ENCODE results near the gene PTPRE.

Gene PTPRE

DNA sequence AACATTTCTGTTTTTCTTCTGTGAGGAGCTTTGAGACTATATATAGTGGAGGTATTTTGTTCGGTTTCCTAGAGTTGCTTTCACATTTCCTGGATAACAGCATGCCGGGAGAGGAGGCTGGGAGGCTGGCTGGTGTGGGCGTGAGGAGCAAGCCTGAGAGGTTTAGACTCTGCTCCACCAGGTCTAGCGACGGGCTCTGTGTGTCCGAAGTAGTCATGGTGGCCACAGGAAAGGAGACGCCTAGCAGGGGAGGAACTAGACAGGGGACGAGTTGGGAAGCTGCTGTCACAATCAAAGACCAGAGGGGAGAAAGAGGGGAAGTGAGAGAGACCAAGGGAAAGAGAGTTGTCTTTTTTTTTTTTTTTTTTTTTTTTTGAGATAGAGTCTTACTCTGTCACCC, 19.6 kb downstream of the PTPRE start:
- no peak for DNase-seq (ENCODE audit: low spot score)

DNA sequence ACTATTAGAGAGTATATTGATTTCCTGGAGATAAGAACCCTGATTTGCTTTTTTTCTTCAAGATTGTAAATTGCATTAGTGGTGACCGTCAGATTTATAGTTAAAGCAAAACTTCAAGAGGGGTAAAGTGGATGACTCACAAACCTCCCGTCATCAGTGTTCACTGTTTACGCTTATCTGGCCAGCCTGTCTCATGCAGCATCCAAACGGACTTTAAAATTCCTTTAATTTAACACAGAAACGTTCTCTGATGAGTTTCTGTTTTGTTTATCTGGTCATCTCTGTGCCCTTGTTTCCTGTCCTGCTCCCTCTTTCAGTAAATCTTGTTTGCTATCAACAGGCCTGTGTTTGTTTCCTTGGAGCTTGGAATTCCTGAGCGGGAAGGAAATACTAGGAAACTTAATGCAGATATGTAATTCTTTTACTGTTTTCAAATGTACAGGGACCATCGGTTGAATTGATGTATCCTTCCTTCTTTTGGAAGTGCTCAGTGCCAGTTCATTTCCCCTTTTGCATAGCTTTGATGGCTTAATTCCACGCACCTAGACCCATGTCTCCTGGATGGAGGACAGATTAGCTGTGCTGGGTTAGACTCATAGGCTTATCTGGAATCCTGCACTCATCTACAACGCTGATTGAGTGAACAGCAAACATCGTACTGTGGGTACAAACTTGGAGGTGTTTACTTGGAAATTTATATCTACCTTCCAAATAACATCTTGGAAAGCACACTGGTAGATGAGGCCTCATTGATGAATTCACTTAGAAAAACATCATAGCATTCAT, 21.3 kb downstream of the PTPRE start:
- DNase-seq (ENCODE audit: low spot score), result no peak

- DNase-seq (ENCODE audit: low spot score), result no peak
Observed at GRCh38 chr10:127932521-127933270, 25.8 kb downstream of the PTPRE start.

DNA sequence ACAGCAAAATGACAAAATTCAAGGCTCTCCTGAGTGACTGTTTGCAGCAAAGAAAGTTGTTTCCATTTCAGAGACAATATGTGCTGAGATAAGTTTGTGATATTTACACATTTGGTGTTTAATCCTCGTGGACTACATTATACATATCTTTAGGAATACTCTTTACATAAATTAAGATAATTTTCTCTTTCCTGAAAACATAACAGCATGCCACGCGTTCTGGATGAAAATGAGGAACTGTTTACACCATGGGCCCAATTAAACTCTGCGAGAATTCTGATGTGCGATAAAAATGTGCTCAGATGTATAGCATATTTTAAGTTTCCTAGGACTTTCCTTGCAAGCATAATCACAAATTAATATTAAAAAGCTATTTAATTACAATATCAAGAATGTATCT, 26.4 kb downstream of the PTPRE start:
- no peak for DNase-seq (ENCODE audit: low spot score)

GRCh38 chr10:127934383-127934782, 27.5 kb downstream of the PTPRE start:
- DNase-seq (ENCODE audit: low spot score), result no peak

DNA sequence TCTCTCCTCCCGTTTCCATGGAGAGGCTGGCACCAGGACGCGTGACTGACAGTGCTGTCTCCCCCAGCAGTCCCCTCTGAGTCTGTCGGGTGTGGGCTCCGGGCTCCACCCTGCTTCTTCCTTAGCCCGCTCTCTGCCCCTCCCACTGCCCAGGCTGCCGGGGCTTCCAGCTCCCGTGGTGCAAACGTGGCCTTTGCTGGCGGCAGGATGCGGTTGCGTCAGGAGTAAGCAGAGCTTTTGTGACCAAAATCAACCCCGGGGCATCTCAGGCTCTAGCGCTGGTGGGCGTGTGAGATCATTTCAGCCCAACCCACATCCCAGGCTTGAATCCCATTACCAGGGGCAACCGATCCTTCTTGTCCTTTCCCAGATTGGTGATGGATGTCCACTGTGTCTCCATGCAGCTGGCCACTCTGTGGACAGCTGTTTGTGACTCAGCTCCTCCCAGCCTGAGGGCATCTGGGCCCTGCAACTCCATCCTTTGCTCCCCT, 28.2 kb downstream of the PTPRE start:
- DNase-seq (ENCODE audit: low spot score), result no peak

GRCh38 chr10:127937069-127937468, 30.2 kb downstream of the PTPRE start:
- DNase-seq (ENCODE audit: low spot score), result no peak

DNA sequence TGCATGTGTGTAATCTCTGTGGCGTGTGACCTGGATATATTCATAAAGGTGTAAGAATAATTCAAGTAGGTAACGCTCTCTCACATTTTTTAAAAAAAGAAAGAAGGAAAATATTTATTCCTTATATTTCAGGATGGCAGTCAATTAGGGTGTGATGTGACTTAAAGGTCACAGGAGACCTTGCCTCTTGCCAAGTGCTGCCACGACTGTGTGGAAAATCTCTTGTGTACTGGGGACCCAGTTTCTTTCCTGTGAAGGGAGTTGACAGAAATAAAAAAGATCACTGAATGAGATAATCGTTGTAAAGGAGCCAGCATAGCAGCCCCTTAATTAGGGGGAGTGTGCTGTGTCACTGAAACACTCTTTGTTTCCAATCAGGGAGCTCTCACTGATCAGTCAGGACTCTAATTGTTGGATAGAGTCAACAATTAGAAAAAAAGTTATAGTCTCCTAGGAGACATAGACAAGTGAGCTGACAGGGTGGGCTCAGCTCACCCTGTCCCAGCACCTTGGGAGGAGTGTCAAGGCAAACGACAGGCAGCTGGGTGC, 31.1 kb downstream of the PTPRE start:
- no peak for DNase-seq (ENCODE audit: low spot score)

DNA sequence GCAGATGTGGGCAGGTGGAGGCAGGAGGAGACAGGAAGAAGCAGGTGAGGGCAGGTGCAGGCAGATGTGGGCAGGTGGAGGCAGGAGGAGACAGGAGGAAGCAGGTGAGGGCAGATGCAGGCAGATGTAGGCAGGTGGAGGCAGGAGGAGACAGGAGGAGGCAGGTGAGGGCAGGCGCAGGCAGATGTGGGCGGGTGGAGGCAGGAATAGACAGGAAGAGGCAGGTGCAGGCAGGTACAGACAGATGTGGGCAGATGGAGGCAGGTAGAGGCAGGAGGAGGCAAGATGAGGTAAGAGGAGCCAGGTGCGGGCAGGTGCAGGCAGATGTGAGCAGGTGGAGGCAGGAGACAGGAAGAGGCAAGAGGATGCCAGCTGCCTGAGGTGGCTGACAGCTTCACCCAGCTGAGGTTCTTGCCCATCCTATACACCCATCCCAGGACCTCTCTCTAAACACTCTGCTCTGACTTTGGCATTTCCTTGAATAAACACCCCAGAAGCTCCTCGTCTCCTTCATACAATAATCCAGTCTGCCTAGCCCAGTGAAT, 33.0 kb downstream of the PTPRE start:
- no peak for DNase-seq (ENCODE audit: low spot score)

- DNase-seq (ENCODE audit: low spot score), result no peak
Observed at GRCh38 chr10:127940866-127941640, 34.1 kb downstream of the PTPRE start.

DNA sequence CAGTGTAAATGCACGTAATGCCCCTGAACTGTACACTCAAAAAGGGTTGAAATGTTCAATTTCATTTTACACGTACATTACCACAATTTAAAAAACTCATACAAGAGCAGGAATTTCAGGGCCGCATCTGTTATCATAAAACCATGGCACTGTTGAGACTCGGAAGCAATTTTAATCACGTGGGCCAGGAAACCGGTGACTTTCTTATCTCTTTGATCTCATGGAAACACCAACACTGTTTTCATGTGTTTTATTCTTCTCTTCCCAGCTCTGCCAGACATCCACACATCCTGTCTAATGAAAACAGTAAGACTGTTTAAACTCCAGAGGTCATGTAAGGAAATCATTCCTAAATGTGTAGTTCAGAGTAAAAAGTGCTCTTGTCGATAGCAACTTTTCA, 35.9 kb downstream of the PTPRE start:
- no peak for DNase-seq (ENCODE audit: low spot score)

- DNase-seq (ENCODE audit: low spot score), result no peak
Observed at GRCh38 chr10:127943336-127943910, 36.5 kb downstream of the PTPRE start.

DNA sequence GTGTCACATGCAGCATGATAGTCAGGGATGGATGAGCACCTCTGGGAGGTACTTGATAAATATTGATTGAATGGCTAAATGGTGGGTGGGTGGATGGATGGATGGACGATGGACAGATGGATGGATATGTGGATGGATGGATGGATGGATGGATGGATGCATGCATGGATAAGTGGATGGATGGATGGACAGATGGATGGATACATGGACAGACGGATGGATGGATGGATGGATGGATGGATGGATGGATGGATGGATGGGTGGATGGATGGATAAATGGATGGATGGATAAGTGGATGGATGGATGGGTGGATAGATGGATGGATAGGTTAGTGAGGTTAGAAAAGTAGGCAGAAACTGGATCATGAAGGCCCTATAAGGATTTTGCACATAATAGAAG, 37.4 kb downstream of the PTPRE start:
- DNase-seq (ENCODE audit: low spot score), result no peak

DNA sequence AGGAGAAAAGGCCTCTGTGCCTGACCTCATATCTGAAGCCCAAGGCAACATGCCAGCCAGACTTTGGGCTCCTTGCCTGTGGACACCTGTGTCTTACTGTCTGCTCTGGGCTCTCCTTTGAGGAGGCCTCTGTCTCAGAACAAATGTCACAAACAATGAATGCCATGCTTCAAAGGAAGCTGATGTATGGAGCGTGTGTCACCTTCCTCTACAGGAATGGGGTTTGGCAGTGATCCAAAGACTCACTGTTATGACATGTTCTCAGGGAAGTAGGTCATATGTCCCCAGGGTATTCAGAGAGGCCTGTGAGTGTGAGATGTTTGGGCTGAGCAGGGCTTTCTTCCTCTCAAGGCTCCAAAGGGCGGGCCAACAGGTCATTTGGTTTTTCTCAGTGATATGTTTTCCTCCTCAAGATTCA, 38.4 kb downstream of the PTPRE start:
- DNase-seq (ENCODE audit: low spot score), result no peak

DNA sequence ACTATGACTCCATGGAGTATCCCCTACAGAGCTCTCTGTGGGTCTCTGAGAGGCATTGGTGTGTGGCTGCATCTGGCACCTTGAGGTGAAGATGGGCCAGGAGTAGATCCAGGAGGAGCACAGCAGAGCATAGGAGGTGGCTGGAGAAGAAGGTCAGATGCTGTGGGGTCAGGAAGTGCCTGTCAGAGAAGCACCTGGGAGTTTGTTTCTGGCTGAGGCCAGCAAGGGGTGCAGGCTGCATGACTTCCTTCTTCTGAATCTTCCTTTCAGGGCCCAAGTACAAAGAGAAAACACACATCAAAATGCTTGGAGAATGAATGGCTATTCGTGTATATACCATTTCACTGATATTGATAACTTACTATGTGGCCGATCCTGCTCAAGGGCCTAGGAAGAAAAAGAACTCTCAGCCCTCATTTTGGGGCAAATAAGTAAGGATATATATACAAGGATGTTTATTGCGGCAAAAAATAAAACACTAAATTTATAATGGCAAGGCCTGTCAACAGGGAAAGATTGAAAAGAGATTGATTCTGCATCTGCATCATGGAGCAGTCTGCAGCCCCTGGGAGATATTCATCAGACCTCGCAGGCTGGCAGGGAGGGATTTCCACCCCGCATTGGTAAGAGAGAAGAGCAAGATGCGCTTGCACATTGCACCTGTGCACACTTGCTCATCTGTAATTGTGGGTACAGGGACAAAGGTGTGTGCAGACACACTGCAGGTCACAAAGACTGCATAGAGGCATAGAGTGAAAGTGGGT, 39.2 kb downstream of the PTPRE start:
- no peak for DNase-seq (ENCODE audit: low spot score)

GRCh38 chr10:127947211-127947610, 40.3 kb downstream of the PTPRE start:
- DNase-seq (ENCODE audit: low spot score), result no peak

DNA sequence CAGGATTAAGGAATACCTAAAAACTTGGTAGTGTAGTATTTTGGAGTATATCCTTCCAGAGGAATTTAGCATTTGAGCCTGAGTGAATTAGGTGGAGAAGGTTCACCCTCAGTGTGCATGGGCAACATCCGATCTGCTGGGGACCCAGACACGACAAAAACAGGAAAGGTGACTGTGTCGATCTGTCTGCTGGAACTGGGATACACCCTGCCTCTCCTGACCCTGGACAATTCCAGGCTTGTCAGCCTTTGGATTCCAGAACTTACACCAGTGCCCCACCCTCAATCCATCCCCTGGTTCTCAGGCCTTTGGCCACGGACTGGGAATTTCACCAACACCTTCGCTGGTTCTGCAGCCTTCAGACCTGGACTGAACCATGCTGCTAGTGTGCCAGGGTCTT, 41.9 kb downstream of the PTPRE start:
- DNase-seq (ENCODE audit: low spot score), result no peak

DNA sequence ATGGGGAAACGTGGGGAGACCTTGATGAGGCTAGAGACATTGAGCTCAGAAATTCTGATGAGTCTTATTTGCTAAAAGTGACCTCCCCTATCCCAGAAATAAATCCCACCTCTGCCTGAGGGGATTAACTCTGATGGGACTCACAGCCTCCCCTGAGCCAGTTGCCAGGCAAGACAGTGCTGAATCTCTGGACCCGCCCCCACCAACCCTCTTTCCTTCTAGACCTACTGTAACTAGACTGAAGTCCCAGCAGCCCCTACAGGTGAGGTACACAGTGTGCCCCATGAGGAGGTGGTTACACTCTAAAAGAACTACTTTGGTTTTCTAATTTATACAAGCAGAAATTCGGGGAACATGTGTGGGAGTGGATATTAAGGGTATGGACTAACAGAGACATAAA, 42.9 kb downstream of the PTPRE start:
- no peak for DNase-seq (ENCODE audit: low spot score)

DNA sequence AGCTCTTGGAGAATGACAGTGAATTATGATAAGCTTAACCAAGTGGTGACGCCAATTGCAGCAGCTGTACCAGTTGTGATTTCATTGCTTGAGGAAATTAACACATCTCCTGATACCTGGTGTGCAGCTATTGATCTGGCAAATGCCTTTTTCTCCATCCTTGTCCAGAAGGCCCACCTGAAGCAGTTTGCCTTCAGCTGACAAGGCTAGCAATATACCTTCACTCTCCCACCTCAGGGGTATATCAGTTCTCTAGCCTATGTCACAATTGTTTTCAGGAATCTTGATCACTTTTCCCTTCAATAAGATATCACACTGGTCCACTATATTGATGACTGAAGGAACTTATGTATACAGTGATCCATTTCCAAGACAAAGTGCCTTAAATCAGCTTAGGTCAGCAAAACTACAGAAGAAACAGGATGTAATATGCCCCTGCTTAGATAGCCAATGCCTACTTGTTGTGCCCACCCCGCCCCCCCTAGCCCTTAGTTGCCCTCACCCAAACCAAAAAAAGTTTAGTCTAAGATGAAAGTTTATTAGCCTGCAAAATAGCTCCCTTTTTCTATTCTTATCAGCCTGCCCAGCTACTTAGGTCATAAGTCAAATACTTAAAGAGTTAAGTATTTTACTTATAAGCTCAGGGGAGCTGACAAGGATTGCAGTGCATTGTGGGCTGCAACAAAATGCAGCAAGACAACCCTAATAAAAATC, 45.1 kb downstream of the PTPRE start:
- DNase-seq (ENCODE audit: low spot score), result no peak

DNA sequence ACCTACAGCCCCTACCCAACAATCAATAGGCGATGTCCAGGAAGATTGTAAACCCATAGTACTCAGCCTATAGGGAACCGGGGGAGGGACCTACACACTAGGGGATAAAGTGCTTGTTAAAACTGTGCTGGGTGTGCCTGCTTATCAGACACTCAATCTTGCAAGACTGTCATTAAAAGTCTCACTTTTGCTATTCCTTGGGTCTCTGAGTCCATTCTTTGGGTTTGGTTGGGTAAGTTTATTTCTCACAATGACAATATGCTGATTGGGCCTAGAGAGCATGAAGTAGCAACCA, 45.6 kb downstream of the PTPRE start:
- DNase-seq (ENCODE audit: low spot score), result no peak

GRCh38 chr10:127952918-127953317, 46.0 kb downstream of the PTPRE start:
- DNase-seq (ENCODE audit: low spot score), result no peak
